NCI-H748 treated with DMSO at 0.1 percent for 48 hours (cell line): ENCODE data around the gene ANAPC15.
A peak's percentile ranks its signal among the peaks of the same experiment; 100 is the strongest.

Experiments used
- DNase-seq: peaks from one replicate; lab custom pipeline; 2025; lab: John Stamatoyannopoulos, UW

ANAPC15 gene

GRCh38 chr11:72085621-72086351 is 26.7 kb downstream of the ANAPC15 start:
- DNase-seq: no peak

- DNase-seq: no peak
Observed at GRCh38 chr11:72084965-72085364, 27.5 kb downstream of the ANAPC15 start.

GRCh38 chr11:72084076-72084475 is 28.4 kb downstream of the ANAPC15 start:
- DNase-seq: no peak

- no peak for DNase-seq
Observed at GRCh38 chr11:72083414-72083813, 29.1 kb downstream of the ANAPC15 start.

GRCh38 chr11:72081821-72082453 is 30.6 kb downstream of the ANAPC15 start:
- no peak for DNase-seq

GRCh38 chr11:72081184-72081644 is 31.3 kb downstream of the ANAPC15 start:
- DNase-seq: no peak

GRCh38 chr11:72080326-72081183 is 31.9 kb downstream of the ANAPC15 start, which contains the start of the genes LRRC51 and NUMA1:
Gene LRRC51 (plus strand): TSS chr11:72080850. CDS start chr11:72089084, 8,234 bp downstream.
Gene NUMA1 (minus strand): TSS chr11:72080542. CDS start chr11:72035943, 44,599 bp downstream.
- DNase-seq: peak; percentile 99

- DNase-seq: no peak
Observed at GRCh38 chr11:72079819-72080325, 32.6 kb downstream of the ANAPC15 start.

- DNase-seq: no peak
Observed at GRCh38 chr11:72078477-72078876, 34.0 kb downstream of the ANAPC15 start.

GRCh38 chr11:72075756-72076155 is 36.7 kb downstream of the ANAPC15 start:
- no peak for DNase-seq

- DNase-seq: no peak
Observed at GRCh38 chr11:72075109-72075508, 37.4 kb downstream of the ANAPC15 start.

GRCh38 chr11:72072348-72072747 is 40.1 kb downstream of the ANAPC15 start:
- no peak for DNase-seq

GRCh38 chr11:72070491-72070890 is 42.0 kb downstream of the ANAPC15 start:
- DNase-seq: no peak

- no peak for DNase-seq
Observed at GRCh38 chr11:72069787-72070251, 42.7 kb downstream of the ANAPC15 start.

- DNase-seq: no peak
Observed at GRCh38 chr11:72069200-72069599, 43.3 kb downstream of the ANAPC15 start.

GRCh38 chr11:72067676-72068075 is 44.8 kb downstream of the ANAPC15 start:
- DNase-seq: no peak

GRCh38 chr11:72067266-72067665 is 45.2 kb downstream of the ANAPC15 start:
- DNase-seq: no peak

- DNase-seq: no peak
Observed at GRCh38 chr11:72066855-72067254, 45.6 kb downstream of the ANAPC15 start.

- no peak for DNase-seq
Observed at GRCh38 chr11:72061739-72062396, 50.6 kb downstream of the ANAPC15 start.
